GM19467 (cell line): Measurements from ENCODE around the gene FAR1.
"Not testable (repeated sequence)": the region's sequence is repeated elsewhere in the genome, so short reads cannot be mapped to it uniquely, and the experiment has no call there.

Experiments used
- ATAC-seq: cut with Tn5 transposase; IDR thresholded peaks from one replicate; pipeline ENCODE4 v1.9.1; 2021; ENCODE audit warnings: mild to moderate bottlenecking, moderate library complexity; ENCODE audit not compliant: unreplicated experiment

FAR1 gene, protein sequence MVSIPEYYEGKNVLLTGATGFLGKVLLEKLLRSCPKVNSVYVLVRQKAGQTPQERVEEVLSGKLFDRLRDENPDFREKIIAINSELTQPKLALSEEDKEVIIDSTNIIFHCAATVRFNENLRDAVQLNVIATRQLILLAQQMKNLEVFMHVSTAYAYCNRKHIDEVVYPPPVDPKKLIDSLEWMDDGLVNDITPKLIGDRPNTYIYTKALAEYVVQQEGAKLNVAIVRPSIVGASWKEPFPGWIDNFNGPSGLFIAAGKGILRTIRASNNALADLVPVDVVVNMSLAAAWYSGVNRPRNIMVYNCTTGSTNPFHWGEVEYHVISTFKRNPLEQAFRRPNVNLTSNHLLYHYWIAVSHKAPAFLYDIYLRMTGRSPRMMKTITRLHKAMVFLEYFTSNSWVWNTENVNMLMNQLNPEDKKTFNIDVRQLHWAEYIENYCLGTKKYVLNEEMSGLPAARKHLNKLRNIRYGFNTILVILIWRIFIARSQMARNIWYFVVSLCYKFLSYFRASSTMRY

DNA sequence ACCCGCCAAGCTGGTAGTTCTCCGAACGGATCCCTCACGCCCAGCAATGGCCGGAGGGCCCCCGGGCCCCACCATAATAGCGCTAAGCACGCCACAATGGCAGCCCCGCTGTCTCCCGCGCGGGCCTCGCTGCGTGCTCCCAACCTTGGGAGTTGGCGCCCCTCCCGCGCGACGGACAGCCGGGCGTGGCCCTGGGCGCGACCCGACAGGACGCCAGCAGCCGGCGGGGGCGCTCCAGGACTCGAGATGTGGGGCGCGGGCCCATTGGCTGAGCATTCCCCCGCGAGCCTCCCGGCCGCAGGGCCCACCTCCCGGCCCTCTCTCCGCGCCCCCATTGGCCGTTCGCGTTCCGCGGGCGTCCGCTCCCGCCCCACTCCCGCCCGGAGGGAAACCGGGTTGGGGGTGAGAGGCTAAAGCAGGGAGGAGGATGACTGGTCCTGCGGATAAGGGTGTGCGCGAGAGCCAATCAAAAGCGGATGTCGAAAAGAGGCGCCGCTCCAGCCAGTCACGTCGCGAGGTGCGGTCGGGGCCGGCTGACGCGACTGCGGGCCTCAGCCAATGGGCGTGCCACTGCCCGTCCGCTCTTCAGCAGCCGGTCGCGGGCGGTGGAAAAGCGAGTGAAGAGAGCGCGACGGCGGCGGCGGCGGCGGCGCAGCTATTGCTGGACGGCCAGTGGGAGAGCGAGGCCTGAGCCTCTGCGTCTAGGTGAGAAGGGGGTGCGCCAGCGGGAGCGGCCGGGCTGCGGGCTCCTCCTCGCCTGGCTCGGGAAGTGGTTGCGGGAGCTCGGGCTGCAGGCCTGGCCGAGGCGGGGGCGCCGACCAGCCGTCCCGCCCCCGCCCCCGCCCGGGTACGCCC lies at the start of gene FAR1:
FAR1 (plus strand) TSS at position 567 of the 855 bp plus-strand sequence. CDS start 26,098 bp downstream, outside the sequence.
- ATAC-seq: peak; percentile 92

GRCh38 chr11:13620063-13620462 lies 48.4 kb upstream of the FAR1 start:
- no peak for ATAC-seq

DNA sequence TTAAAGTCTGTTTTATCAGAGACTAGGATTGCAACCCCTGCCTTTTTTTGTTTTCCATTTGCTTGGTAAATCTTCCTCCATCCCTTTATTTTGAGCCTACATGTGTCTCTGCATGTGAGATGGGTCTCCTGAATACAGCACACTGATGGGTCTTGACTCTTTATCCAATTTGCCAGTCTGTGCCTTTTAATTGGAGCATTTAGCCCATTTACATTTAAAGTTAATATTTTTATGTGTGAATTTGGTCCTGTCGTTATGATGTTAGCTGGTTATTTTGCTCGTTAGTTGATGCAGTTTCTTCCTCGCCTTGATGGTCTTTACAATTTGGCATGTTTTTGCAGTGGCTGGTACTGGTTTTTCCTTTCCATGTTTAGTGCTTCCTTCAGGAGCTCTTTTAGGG lies 41.6 kb upstream of the FAR1 start:
- ATAC-seq: not testable (repeated sequence)

DNA sequence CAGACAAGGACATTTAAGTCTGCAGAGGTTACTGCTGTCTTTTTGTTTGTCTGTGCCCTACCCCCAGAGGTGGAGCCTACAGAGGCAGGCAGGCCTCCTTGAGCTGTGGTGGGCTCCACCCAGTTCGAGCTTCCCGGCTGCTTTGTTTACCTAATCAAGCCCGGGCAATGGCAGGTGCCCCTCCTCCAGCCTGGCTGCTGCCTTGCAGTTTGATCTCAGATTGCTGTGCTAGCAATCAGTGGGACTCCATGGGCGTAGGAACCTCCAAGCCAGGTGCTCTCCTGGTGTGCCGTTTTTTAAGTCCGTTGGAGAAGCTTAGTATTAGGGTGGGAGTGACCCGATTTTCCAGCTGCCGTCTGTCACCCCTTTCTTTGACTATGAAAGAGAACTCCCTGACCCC lies 39.8 kb upstream of the FAR1 start:
- not testable (repeated sequence) for ATAC-seq

DNA sequence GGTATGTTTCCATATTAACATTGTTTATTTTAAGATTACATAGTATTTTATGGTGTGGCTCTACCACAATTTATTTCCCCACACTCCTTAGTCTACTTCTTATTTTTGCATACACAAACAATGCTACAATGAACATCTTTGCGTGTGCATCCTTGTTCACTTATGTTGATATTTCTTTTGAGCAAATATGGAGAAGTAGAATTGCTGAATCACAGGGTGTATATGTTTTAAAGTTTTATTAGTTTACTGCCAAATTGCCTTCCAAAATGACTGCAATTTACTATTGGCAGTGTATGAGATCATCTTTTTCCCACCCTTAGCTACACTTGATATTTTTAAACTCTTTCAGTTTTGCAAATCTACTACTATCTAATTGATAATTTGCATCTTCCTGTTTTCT lies 38.7 kb upstream of the FAR1 start:
- no peak for ATAC-seq

DNA sequence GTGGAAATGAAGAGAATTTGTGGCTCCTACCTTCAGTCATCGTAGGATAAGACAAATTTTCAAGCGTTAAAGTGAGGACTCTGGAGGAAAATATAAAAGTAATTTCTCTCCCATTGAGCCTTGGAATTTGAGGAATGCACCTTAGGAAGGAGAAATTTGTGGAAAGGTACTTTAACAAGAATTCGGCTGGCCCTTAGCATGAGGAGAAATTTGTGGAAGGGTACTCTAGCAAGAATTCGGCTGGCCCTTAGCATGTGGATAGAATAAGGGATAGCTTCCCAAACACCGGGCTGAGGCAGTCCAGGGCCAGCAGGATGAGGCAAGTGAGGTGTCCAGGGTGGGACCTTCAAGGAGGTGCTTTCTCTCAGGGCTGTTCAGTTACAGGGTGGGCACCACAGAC lies 33.2 kb upstream of the FAR1 start:
- no peak for ATAC-seq

DNA sequence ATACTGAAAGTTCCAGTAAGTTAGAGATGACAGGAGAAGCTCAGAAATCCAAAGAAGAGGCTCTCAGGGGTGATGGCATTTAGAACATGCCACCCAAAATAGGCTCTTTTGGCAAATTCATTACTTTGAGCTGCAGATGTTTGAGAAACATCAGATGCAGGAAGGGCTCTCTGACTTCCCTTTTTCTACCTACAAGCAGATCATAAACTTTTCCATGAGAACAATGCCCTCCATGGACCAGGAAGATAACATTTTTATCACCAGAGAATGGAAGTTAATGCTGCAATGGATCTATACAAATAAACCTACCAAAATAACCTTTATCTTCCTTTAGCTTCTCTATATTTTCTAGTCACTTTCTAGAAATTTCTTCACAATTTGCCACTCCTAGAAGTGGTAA lies 32.7 kb upstream of the FAR1 start:
- ATAC-seq: no peak

- ATAC-seq: no peak
These were observed 31.1 kb upstream of the FAR1 start for GRCh38 chr11:13637125-13638069.

- no peak for ATAC-seq
These were observed 30.0 kb upstream of the FAR1 start for GRCh38 chr11:13638422-13638821.

- ATAC-seq: no peak
These were observed 23.3 kb upstream of the FAR1 start for GRCh38 chr11:13644997-13645687.

DNA sequence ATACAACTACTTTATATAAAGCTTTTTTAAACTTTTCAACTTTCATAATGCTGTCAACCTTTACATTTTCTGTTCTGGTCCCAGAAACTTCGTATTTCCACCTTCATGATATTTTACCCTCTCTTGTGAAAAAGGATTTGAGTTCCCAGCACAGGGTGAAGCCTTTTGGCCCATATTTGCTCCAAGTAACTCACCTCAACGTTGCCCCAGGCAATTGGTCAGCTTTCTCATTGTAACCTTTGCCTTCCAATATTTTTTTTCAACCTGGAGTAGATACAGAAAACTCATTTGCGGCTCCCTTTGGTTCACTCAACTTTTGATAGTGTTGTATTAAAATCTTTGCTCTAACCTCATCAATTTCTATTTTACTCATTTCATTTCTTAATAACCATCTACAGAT lies 21.1 kb upstream of the FAR1 start:
- ATAC-seq: no peak

DNA sequence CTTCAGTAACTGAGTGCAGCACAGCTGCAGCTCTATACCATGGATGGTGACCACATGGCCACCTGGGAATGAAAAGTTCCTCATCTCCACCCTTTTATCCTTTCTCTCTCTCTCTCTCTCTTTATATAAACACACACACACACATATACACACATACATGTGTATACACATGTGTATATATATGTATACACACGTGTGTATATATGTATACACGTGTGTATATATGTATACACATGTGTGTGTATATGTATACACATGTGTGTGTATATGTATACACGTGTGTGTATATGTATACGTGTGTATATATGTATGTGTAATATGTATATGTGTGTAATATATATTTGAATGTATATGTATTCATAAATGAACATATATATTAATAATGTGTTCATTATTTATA lies 18.8 kb upstream of the FAR1 start:
- ATAC-seq: no peak

DNA sequence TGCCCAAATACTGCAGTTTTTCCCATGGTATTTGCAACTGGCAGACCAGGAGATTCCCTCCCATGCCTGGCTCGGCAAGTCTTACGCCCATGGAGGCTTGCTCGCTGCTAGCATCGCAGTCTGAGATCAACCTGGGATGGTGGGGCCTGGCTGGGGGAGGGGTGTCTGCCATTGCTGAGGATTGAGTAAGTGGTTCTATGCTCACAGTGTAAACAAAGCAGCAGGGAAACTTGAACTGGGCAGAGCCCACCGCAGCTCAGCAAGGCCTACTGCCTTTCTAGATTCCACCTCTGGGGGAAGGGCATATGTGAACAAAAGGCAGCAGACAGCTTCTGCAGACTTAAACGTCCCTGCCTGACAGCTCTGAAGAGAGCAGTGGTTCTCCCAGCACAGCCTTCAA lies 17.0 kb upstream of the FAR1 start:
- ATAC-seq: not testable (repeated sequence)

GRCh38 chr11:13661074-13661623 lies 7.3 kb upstream of the FAR1 start:
- no peak for ATAC-seq

- ATAC-seq: no peak
These were observed 4.8 kb upstream of the FAR1 start for GRCh38 chr11:13663631-13664071.

DNA sequence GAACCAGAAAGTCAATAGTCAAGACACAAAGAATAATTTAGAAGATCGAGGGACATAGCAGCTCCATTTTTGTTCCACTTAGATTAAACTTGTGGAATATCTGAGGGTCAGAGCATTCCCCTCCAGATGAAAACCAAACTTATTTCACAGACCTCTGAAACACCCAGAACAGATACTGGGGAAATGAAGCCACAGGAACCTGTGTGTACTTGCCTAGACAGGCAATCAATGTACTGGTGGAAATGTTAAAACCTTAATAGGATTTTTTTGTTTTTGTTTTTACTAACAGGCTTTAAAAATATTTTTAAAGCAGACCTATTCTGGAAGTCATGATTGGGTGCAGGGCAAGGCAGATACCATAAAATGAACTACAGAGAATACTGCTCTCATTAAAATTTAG lies 4.1 kb upstream of the FAR1 start:
- ATAC-seq: no peak

DNA sequence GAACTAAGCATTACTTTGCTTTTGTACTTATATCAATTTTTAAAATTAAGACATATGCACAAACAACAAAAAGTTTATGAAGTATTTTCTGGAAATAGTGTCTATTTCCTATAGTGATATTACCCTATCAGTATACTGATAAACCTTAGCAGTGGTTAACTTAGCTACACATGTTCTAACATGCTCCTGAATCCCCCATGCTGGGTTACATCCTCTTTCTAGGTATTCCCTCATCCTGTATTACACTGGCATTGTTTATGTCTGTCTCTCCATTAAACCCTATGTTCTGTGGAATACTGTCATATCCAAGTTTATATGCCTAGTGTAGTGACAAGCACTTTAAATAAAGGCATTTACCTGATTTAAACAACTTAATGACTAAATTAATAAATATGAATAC lies 1.8 kb upstream of the FAR1 start:
- no peak for ATAC-seq

GRCh38 chr11:13667245-13667644 lies 1.2 kb upstream of the FAR1 start:
- no peak for ATAC-seq

DNA sequence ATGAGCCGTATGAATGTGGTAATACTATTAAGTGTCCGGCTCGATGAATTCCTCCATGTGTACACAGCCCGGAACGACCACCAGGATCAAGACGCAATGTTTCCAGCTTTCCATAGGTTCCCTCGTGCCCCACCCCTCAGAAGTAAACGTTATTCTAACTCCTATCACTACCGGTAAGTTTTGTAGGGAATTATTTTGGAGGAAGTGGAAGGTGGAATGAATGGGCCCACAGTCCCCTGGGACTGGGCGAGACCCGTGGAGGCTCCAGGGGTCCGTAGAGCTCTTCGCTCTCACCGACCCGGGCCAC lies 720 bp upstream of the FAR1 start:
- no peak for ATAC-seq

- peak; percentile 7 for ATAC-seq
These were observed 571 bp downstream of the FAR1 start for GRCh38 chr11:13668957-13669521.
